K562 (cell line): ENCODE data around the gene PRUNE1. TPM values are rescaled to one million over a fixed set of nuclear protein-coding genes. Genes with fewer than 3 reads are reported as not detected.

Experiments
- ARHGAP35 ChIP-seq: fragments of 450-650 bp; IDR thresholded peaks from 2 replicates; pipeline ENCODE4 v1.6.1; 2018; ENCODE audit not compliant: partially characterized antibody
- CSDE1 ChIP-seq, 2 experiments: fragments of 450-650 bp; IDR thresholded peaks; 2 replicates each; pipeline ENCODE4 v1.6.1; 2016; ENCODE audit warnings: mild to moderate bottlenecking in 1 of 2
- FOXJ3 ChIP-seq: sonication (generic); formaldehyde crosslinking; IDR thresholded peaks from 2 replicates; pipeline ENCODE4 v1.4.0; 2020; ENCODE audit warnings: mild to moderate bottlenecking, missing genetic modification reagents
- KLF6 ChIP-seq: fragments of 250-450 bp; sonication (Bioruptor Pico); IDR thresholded peaks from 2 replicates; pipeline ENCODE4 v1.4.0; 2020; ENCODE audit warnings: mild to moderate bottlenecking, moderate library complexity, borderline replicate concordance
- MCM2 ChIP-seq: fragments of 450-650 bp; IDR thresholded peaks from 2 replicates; pipeline ENCODE4 v1.6.1; 2017; ENCODE audit warnings: low read depth, mild to moderate bottlenecking
- MLX ChIP-seq, 2 experiments: fragments of 450-650 bp in 1 of 2; sonication (generic) in 1 of 2; formaldehyde crosslinking; conservative IDR thresholded peaks; 2 replicates each; pipeline versions ENCODE4 v1.4.0 to v1.8.1; 2020 to 2022; ENCODE audit warnings: mild to moderate bottlenecking in 1 of 2, missing genetic modification reagents in 1 of 2
- PYGO2 ChIP-seq: fragments of 450-650 bp; IDR thresholded peaks from 2 replicates; pipeline ENCODE4 v1.6.1; 2016; ENCODE audit warnings: mild to moderate bottlenecking, missing genetic modification characterization, moderate library complexity, missing compliant biosample characterization
- SNAPC5 ChIP-seq: fragments of 250-450 bp; sonication (Bioruptor Pico); IDR thresholded peaks from 2 replicates; pipeline ENCODE4 v1.8.0; 2021; ENCODE audit warnings: moderate library complexity, mild to moderate bottlenecking, inconsistent platforms
- TEAD2 ChIP-seq: fragments of 450-650 bp; IDR thresholded peaks from 2 replicates; pipeline ENCODE4 v1.6.1; 2016; ENCODE audit warnings: missing genetic modification characterization, control low read depth, missing compliant biosample characterization
- UBTF ChIP-seq, 2 experiments: IDR thresholded peaks; 2 replicates each; pipeline ENCODE4 v1.6.1; 2012; ENCODE audit warnings: improper control_type of control experiment in 2 of 2, low read depth in 2 of 2, low read length in 2 of 2, borderline replicate concordance in 1 of 2
- ZBTB12 ChIP-seq: fragments of 250-450 bp; sonication (Bioruptor Pico); IDR thresholded peaks from 2 replicates; pipeline ENCODE4 v1.4.0; 2020
- ZNF253 ChIP-seq: fragments of 250-450 bp; sonication (Bioruptor Pico); conservative IDR thresholded peaks from 2 replicates; pipeline ENCODE4 v1.6.1; 2021; ENCODE audit warnings: mild to moderate bottlenecking
- ZSCAN32 ChIP-seq: fragments of 450-650 bp; formaldehyde crosslinking; IDR thresholded peaks from 2 replicates; pipeline ENCODE4 v1.4.0; 2020; ENCODE audit warnings: mild to moderate bottlenecking, moderate library complexity
- polyA plus RNA-seq, 8 experiments: library from polyadenylated mRNA; depleted of rRNA in 4 of 8; stranded (reverse) in 5 of 8; unstranded in 3 of 8; fragments of >200 nt; fragmentation: Nextera tagmentation in 2 of 8; fragmentation: Illumina TruSeq in 1 of 8; extraction: Ambion mirVana in 2 of 8; extraction: Trizol in 1 of 8; gene quantifications; 2 replicates each; pipeline versions ENCODE4 v1.2.1 to v1.2.3, GENCODE V29; 2011 to 2014; ENCODE audit warnings: inconsistent platforms in 1 of 8, missing spikeins in 1 of 8
- total RNA-seq, 7 experiments: library from RNA; depleted of rRNA in 6 of 7; stranded (reverse); fragments of >200 nt in 6 of 7; fragmentation: Illumina TruSeq in 2 of 7; extraction: Trizol in 2 of 7; gene quantifications; 2 replicates each; pipeline versions ENCODE4 v1.2.1 to v1.2.3, GENCODE V29; 2011 to 2021; ENCODE audit warnings: low replicate concordance in 1 of 7
- TF ChIP-seq, protein P1 (sequence below): sonication (generic); formaldehyde crosslinking; IDR thresholded peaks from 2 replicates; pipeline ENCODE4 v1.8.0; 2022; ENCODE audit warnings: mild to moderate bottlenecking, missing genetic modification reagents
- TF ChIP-seq, protein P2 (sequence below): sonication (generic); formaldehyde crosslinking; IDR thresholded peaks from 2 replicates; pipeline ENCODE4 v1.8.0; 2023; ENCODE audit warnings: mild to moderate bottlenecking, missing genetic modification reagents

The PRUNE1 gene
- total and polyA plus RNA-seq, 9 of the 15 experiments (the other 6 are each of a cell fraction or from before 2014, with no cell fraction given), result 16.7 to 48.3 (median 26.2) TPM

DNA sequence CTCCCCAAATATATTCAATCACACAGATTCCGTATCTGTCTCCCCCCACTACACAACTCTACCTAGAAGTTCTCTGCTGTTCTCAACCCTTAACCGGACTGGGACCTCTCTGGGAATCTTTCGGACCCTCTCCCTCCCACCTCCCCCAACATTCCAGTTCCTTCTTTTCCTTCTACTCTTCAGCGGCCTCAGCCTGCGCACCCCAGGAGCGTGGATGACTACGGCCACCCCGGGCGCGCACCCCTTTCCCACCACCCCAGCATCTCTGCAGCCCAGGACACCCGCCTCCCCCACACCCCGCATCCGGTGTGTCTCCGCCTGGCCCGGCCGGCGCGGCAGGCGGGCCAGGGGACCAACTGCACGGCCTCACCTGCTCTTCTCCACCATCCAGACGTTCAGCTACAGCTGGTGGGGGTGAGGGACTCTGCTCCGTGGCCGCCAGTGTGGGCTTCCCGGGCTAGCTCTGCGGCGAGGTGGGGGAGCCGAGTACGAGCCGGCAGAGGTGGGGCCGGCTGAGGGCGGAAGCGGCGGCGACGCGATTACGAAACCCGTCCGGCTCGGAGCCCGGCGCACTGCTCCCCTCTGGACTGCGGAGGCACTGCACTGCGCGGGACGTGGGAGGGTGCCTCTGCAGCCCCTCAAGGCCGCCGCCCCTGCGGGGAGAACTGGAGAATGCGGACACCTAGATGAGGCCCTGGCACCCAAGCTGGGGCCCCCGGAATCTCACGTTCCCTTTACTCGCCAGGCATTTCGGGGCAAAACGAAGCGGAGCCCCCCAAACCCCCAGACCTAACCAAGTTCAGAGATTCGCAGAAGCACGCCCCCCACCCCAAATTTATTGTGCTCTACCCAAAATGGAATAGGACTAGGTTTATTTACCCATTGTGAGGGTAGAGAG, 51.1 kb downstream of the PRUNE1 start, which contains the start of gene CDC42SE1 (continued):
- TF ChIP-seq TEAD2 (no peak), SNAPC5 (CRISPR knock-in tag) (no peak), MLX (CRISPR knock-in tag; conservative IDR thresholded peaks at IDR 0.05) (0 out of 4 replicates have a peak, but pooled peaks of 1 of the 2 experiments have one; percentile 56), FOXJ3 (no peak), KLF6 (CRISPR knock-in tag) (peak; percentile 79; the same call in 1 of the 2 replicates), UBTF (IDR thresholded peaks at IDR 0.05; ENCODE audit: borderline replicate concordance in 1 of 2, low read depth in 2 of 2, low read length in 2 of 2) (peak; percentile 87 to 88; a peak in 3 of 4 replicates), CSDE1 (IDR thresholded peaks at IDR 0.05) (no peak), ARHGAP35 (no peak), PYGO2 (no peak), MCM2 (no peak), ZSCAN32 (CRISPR knock-in tag) (no peak), ZNF253 (CRISPR knock-in tag) (no peak), ZBTB12 (CRISPR knock-in tag) (peak; percentile 55; the same call in 1 of the 2 replicates)
- TF ChIP-seq, protein P1, sequence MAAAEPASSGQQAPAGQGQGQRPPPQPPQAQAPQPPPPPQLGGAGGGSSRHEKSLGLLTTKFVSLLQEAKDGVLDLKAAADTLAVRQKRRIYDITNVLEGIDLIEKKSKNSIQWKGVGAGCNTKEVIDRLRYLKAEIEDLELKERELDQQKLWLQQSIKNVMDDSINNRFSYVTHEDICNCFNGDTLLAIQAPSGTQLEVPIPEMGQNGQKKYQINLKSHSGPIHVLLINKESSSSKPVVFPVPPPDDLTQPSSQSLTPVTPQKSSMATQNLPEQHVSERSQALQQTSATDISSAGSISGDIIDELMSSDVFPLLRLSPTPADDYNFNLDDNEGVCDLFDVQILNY (CRISPR knock-in tag), result no peak
- TF ChIP-seq, protein P2, sequence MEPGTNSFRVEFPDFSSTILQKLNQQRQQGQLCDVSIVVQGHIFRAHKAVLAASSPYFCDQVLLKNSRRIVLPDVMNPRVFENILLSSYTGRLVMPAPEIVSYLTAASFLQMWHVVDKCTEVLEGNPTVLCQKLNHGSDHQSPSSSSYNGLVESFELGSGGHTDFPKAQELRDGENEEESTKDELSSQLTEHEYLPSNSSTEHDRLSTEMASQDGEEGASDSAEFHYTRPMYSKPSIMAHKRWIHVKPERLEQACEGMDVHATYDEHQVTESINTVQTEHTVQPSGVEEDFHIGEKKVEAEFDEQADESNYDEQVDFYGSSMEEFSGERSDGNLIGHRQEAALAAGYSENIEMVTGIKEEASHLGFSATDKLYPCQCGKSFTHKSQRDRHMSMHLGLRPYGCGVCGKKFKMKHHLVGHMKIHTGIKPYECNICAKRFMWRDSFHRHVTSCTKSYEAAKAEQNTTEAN (CRISPR knock-in tag), result 0 out of 2 replicates have a peak, but pooled peaks have one; percentile 51
